Hair follicle dermal papilla cell (primary cell): ENCODE results near the gene CDC26. TPM values are rescaled to one million over a fixed set of nuclear protein-coding genes. Genes with fewer than 3 reads are reported as not detected.

ENCODE experiments used
- total RNA-seq: library from RNA; depleted of rRNA; stranded (reverse); fragments of >200 nt; gene quantifications from 2 replicates; pipeline ENCODE4 v1.2.3, GENCODE V29; 2012

Gene CDC26
- total RNA-seq, result 30.7 and 34.0 TPM in 2 replicates

DNA sequence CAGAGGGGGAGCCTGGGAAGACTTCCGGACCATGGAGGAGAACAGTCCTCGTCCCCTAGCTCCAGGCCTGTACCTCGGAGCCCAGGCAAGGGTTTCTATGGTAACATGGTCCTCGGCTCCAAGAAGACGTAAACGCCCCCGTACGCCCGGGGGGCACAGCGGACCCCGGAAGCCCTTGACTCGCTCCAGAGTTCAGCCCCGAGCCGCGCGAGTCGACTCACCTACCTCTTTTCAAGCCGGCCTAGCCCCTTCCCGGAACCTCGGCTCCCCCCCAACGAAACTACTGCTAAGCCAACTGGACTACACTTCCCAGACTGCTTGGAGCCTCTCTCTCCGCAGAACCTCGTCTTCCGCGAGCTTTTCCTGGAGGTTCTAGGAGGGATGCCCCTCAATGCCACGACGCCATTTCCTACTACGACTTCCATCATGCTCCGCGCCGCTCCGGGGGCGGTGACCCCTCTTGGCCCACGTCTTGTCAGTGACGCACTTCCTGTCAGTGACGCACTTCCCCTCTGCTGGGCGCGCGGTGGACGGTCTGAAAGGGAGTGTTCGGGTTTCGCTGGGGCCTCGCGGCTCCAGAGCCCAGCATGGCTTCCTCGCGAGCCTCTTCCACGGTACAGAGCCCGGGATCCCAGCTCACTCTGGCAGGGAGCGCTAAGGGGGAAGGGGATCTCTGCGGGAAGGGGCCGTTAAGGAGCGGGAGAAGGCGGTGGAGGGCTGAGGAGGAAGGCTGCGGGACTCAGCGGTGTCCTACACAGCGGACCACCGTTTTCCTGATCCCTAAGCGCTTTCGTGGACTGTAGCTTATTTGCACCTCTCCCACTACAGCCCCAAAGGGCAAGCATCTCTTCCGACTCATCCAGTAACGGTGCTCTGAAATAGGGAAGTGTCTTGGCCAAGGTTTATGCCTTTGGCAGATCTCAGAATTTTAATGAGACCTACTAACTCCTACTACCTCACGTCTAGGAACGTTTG is at the start of gene CDC26, which contains the start of gene PRPF4:
TSS of gene CDC26 (minus strand) at position 416 of the 975 bp plus-strand sequence. CDS start 3,065 bp downstream, outside the sequence.
TSS of gene PRPF4 (plus strand) at position 502 of the 975 bp plus-strand sequence. CDS start at position 588, 86 bp downstream.

DNA sequence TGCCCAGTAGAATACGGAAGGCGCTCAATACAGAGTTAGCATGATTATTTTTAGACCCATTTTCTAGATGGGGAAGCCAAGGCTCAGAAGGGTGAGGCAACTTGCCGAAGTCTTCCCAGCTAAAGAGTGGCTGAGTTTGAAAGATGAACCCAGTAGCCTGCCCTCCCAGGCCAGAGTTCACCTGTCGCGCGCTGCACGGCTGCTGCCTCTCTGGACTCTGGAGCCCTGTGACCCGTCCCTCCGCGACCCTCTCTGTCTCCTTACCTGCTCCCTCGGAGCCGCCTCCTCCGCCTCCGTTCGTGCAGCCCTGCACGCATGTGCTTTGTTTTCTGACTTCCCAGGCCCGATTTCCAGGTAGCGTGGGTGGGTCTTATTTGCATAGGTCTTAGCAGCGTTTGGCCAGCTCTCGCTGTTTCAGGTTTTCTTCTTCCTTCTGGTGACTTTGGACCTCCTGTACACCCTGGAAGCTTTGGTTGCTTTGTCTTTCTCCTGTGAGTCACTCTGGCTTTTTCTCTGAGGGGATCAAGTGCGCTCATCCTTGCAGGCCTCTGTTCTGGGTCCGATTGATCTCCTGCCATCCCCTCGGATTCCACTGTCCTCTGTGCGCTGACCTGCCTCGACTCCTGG is 27.5 kb upstream of the CDC26 start, which contains the start of gene RNF183:
TSS of gene RNF183 (minus strand) at position 585 of the 627 bp plus-strand sequence. CDS start 5,192 bp downstream, outside the sequence.

DNA sequence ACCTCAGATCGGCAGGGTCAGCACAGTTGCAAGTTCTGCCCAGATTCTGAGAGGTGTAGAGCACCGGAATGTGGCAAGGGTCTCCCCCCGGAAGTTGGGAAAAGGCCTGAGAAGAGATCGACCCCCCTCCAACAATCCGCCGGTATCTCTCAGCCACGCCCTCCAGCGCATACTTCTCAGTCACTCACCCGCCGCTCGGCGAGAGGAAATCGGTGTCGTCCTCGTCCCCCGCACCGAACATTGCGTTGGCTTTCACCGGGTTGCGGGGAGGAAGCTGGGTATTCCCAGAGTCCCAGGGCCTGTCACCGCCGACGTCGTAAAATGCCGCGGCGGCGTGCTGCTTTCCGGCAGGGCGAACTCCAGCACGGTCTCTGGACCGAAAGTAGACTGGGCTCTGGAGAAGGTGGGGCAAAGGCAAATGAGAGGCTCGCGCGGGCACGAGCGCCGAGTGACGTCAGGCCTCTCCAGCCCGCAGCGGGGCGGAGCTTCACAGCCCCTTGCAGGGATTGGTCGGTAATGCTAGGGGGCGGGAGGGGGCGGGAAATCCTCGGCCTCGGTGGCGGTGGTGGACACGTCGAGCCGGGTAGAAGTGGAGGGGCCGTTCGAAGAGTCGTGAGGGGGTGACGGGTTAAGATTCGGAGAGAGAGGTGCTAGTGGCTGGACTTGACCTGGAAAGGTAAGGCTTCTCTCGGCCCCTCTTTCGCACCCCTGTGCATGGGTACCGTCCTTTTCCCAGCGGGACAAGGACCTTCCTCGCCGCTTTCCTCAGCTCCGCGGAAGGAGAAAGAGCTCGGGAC is 54.2 kb downstream of the CDC26 start, which contains the start of the genes FKBP15 and SLC31A1:
TSS of gene FKBP15 (minus strand) at position 275 of the 797 bp plus-strand sequence. CDS start at position 241, 34 bp downstream.
TSS of gene SLC31A1 (plus strand) at position 542 of the 797 bp plus-strand sequence. CDS start 34,605 bp downstream, outside the sequence.

Other genes with a start within 250 kb of the CDC26 start
- gene ZFP37, start 218.8 kb downstream of the CDC26 start, total RNA-seq, result 3.6 and 4.5 TPM in 2 replicates
- gene SLC31A2, start 124.6 kb downstream of the CDC26 start, total RNA-seq, result 9.4 and 15.4 TPM in 2 replicates
- 28.2 and 30.5 TPM in 2 replicates for gene FKBP15, start 54.3 kb downstream of the CDC26 start, total RNA-seq
- gene SLC31A1, start 54.0 kb downstream of the CDC26 start, total RNA-seq, result 24.8 and 26.3 TPM in 2 replicates
- 17.0 and 22.6 TPM in 2 replicates for gene PRPF4, start 86 bp upstream of the CDC26 start, total RNA-seq
- gene RNF183, start 27.8 kb upstream of the CDC26 start, total RNA-seq, result not detected in 2 replicates
- gene WDR31, start 64.7 kb upstream of the CDC26 start, total RNA-seq, result 1.6 and 2.2 TPM in 2 replicates
- not detected in 2 replicates for gene BSPRY, start 74.0 kb upstream of the CDC26 start, total RNA-seq
- 8.9 and 10.7 TPM in 2 replicates for gene HDHD3, start 101.4 kb upstream of the CDC26 start, total RNA-seq
- gene ALAD, start 125.7 kb upstream of the CDC26 start, total RNA-seq, result 22.6 and 24.7 TPM in 2 replicates
- gene POLE3, start 135.1 kb upstream of the CDC26 start, total RNA-seq, result 27.2 and 31.5 TPM in 2 replicates
- 0.24 and 0.49 TPM in 2 replicates for gene C9orf43, start 135.2 kb upstream of the CDC26 start, total RNA-seq
- gene RGS3, start 188.2 kb upstream of the CDC26 start, total RNA-seq, result 240 and 252 TPM in 2 replicates